K562 (cell line): ENCODE data around the gene GPS2. TPM values are rescaled to one million over a fixed set of nuclear protein-coding genes. Genes with fewer than 3 reads are reported as not detected.

Experiments
- FOS ChIP-seq: IDR thresholded peaks from 3 replicates; pipeline ENCODE4 v1.6.1; 2011; ENCODE audit not compliant: insufficient read length; ENCODE audit errors: extremely low read depth
- HNRNPLL ChIP-seq: fragments of 200-400 bp; formaldehyde crosslinking; IDR thresholded peaks from 2 replicates; pipeline ENCODE4 v1.6.1; 2017; ENCODE audit warnings: low read length, low read depth, mild to moderate bottlenecking; ENCODE audit not compliant: poor library complexity, severe bottlenecking
- KDM2B ChIP-seq: fragments of 250-450 bp; sonication (Bioruptor Pico); IDR thresholded peaks from 2 replicates; pipeline ENCODE4 v1.8.0; 2021; ENCODE audit warnings: mild to moderate bottlenecking, moderate library complexity
- KDM4B ChIP-seq, 2 experiments: fragments of 450-650 bp in 1 of 2; sonication (generic) in 1 of 2; IDR thresholded peaks; 2 replicates each; pipeline ENCODE4 v1.6.1; 2016 to 2017; ENCODE audit warnings: borderline replicate concordance in 2 of 2, antibody characterized with exemption in 1 of 2, low read depth in 1 of 2, mild to moderate bottlenecking in 1 of 2
- NBN ChIP-seq: fragments of 450-650 bp; IDR thresholded peaks from 2 replicates; pipeline ENCODE4 v1.6.1; 2016; ENCODE audit warnings: low read depth, mild to moderate bottlenecking
- NEUROD1 ChIP-seq: fragments of 150-350 bp; IDR thresholded peaks from 2 replicates; pipeline ENCODE4 v1.6.1; 2014; ENCODE audit warnings: borderline replicate concordance, low read length, low read depth; ENCODE audit not compliant: partially characterized antibody
- POLR3A ChIP-seq: IDR thresholded peaks from 2 replicates; pipeline ENCODE4 v1.6.1; 2011; ENCODE audit warnings: borderline replicate concordance, mild to moderate bottlenecking, moderate library complexity; ENCODE audit not compliant: insufficient read length, insufficient read depth; ENCODE audit errors: extremely low read depth
- ZBTB17 ChIP-seq: fragments of 450-650 bp; formaldehyde crosslinking; IDR thresholded peaks from 2 replicates; pipeline ENCODE4 v1.4.0; 2020; ENCODE audit warnings: mild to moderate bottlenecking
- ZNF316 ChIP-seq: fragments of 450-650 bp; IDR thresholded peaks from 2 replicates; pipeline ENCODE4 v1.6.1; 2016
- ZNF318 ChIP-seq, 2 experiments: fragments of 450-650 bp; IDR thresholded peaks; 2 replicates each; pipeline ENCODE4 v1.6.1; 2016; ENCODE audit warnings: mild to moderate bottlenecking in 2 of 2, borderline replicate concordance in 1 of 2, low read depth in 1 of 2, moderate library complexity in 1 of 2
- ZNF57 ChIP-seq: fragments of 450-650 bp; formaldehyde crosslinking; IDR thresholded peaks from 2 replicates; pipeline ENCODE4 v1.4.0; 2020; ENCODE audit warnings: mild to moderate bottlenecking, moderate library complexity
- ZNF668 ChIP-seq: fragments of 250-450 bp; sonication (Bioruptor Pico); IDR thresholded peaks from 2 replicates; pipeline ENCODE4 v1.8.0; 2022; ENCODE audit warnings: mild to moderate bottlenecking, inconsistent platforms
- polyA plus RNA-seq, 8 experiments: library from polyadenylated mRNA; depleted of rRNA in 4 of 8; stranded (reverse) in 5 of 8; unstranded in 3 of 8; fragments of >200 nt; fragmentation: Nextera tagmentation in 2 of 8; fragmentation: Illumina TruSeq in 1 of 8; extraction: Ambion mirVana in 2 of 8; extraction: Trizol in 1 of 8; gene quantifications; 2 replicates each; pipeline versions ENCODE4 v1.2.1 to v1.2.3, GENCODE V29; 2011 to 2014; ENCODE audit warnings: inconsistent platforms in 1 of 8, missing spikeins in 1 of 8
- total RNA-seq, 7 experiments: library from RNA; depleted of rRNA in 6 of 7; stranded (reverse); fragments of >200 nt in 6 of 7; fragmentation: Illumina TruSeq in 2 of 7; extraction: Trizol in 2 of 7; gene quantifications; 2 replicates each; pipeline versions ENCODE4 v1.2.1 to v1.2.3, GENCODE V29; 2011 to 2021; ENCODE audit warnings: low replicate concordance in 1 of 7
- TF ChIP-seq, protein P1 (sequence below): sonication (generic); formaldehyde crosslinking; IDR thresholded peaks from 2 replicates; pipeline ENCODE4 v1.8.0; 2022; ENCODE audit warnings: mild to moderate bottlenecking, missing genetic modification reagents
- TF ChIP-seq, protein P2 (sequence below): fragments of 250-450 bp; sonication (Bioruptor Pico); IDR thresholded peaks from 2 replicates; pipeline ENCODE4 v1.9.0; 2021; ENCODE audit warnings: mild to moderate bottlenecking

Gene GPS2
- total and polyA plus RNA-seq, 9 of the 15 experiments (the other 6 are each of a cell fraction or from before 2014, with no cell fraction given): 18.3 to 75.7 (median 37.0) TPM

DNA sequence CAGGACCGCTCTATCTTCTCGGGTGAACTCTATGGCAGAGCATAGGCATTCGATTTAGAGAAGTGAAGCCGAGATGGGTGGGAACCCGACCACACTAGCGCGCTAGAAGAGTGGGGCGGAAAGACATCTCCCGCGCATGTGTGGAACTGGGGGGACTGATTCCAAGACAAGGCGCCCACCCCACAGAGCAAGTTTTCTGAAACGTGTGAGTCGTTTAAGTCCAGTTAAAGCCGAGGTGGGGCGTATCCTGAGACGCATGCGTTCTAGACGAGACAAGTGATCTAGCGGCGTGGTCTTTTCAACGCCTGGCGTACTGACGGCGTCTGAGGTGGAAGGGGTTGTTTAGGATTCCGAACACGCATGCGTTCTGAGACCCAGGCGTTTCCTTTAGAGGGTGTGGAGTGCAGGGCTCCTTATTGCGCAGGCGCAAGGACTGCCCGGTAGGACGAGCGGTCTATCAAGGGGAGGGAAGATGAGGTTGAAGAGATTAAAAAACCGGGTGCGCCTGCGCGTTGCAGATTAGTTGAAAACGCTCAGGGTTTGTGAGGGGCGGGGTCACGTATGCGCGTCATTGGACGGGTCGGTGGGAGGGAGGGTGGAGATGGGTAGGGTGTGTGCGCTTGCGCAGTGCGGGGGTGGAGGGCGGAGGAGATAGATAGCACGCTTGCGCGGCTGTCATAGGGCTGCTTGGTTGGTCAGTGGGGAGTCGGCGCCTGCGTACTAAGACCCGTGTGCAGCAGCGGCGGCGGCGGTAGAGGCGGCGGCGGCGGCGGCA lies 8.1 kb downstream of the GPS2 start, which contains the start of gene EIF5A (continued):
- TF ChIP-seq ZNF318 (IDR thresholded peaks at IDR 0.05; ENCODE audit: borderline replicate concordance in 1 of 2, low read depth in 1 of 2) (no peak), ZBTB17 (CRISPR knock-in tag) (peak; percentile 98), KDM4B (IDR thresholded peaks at IDR 0.05; ENCODE audit: borderline replicate concordance in 2 of 2, low read depth in 1 of 2) (no peak), ZNF57 (CRISPR knock-in tag) (no peak), NEUROD1 (no peak), FOS (no peak), HNRNPLL (peak; percentile 35), NBN (no peak), KDM2B (CRISPR knock-in tag) (no peak), ZNF668 (no peak), POLR3A (no peak), ZNF316 (no peak)
- TF ChIP-seq, protein P1, sequence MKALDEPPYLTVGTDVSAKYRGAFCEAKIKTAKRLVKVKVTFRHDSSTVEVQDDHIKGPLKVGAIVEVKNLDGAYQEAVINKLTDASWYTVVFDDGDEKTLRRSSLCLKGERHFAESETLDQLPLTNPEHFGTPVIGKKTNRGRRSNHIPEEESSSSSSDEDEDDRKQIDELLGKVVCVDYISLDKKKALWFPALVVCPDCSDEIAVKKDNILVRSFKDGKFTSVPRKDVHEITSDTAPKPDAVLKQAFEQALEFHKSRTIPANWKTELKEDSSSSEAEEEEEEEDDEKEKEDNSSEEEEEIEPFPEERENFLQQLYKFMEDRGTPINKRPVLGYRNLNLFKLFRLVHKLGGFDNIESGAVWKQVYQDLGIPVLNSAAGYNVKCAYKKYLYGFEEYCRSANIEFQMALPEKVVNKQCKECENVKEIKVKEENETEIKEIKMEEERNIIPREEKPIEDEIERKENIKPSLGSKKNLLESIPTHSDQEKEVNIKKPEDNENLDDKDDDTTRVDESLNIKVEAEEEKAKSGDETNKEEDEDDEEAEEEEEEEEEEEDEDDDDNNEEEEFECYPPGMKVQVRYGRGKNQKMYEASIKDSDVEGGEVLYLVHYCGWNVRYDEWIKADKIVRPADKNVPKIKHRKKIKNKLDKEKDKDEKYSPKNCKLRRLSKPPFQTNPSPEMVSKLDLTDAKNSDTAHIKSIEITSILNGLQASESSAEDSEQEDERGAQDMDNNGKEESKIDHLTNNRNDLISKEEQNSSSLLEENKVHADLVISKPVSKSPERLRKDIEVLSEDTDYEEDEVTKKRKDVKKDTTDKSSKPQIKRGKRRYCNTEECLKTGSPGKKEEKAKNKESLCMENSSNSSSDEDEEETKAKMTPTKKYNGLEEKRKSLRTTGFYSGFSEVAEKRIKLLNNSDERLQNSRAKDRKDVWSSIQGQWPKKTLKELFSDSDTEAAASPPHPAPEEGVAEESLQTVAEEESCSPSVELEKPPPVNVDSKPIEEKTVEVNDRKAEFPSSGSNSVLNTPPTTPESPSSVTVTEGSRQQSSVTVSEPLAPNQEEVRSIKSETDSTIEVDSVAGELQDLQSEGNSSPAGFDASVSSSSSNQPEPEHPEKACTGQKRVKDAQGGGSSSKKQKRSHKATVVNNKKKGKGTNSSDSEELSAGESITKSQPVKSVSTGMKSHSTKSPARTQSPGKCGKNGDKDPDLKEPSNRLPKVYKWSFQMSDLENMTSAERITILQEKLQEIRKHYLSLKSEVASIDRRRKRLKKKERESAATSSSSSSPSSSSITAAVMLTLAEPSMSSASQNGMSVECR (CRISPR knock-in tag): no peak
- TF ChIP-seq, protein P2, sequence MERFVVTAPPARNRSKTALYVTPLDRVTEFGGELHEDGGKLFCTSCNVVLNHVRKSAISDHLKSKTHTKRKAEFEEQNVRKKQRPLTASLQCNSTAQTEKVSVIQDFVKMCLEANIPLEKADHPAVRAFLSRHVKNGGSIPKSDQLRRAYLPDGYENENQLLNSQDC: no peak
